Ovary (tissue), 3 donors: ENCODE results near the gene ROM1.

Source experiments
- CTCF ChIP-seq, 3 donors: fragments of 450-650 bp in 2 of 3; fragments of 200-600 bp in 1 of 3; IDR thresholded peaks; one replicate each; pipeline versions ENCODE4 v1.5.1 to v1.8.0; 2016 to 2022; ENCODE audit warnings: antibody characterized with exemption in 3 of 3, mild to moderate bottlenecking in 1 of 3
- EP300 ChIP-seq: sonication (generic); formaldehyde crosslinking; IDR thresholded peaks from one replicate; pipeline ENCODE4 v1.6.1; 2017; ENCODE audit warnings: antibody characterized with exemption
- POLR2A ChIP-seq: fragments of 450-650 bp; IDR thresholded peaks from one replicate; pipeline ENCODE4 v1.6.1; 2017; ENCODE audit warnings: antibody characterized with exemption, mild to moderate bottlenecking, moderate library complexity
- donor health status: DM: no; HTN: no; CAD: no.

GRCh38 chr11:62600367-62601121, 12.5 kb upstream of the ROM1 start:
- no peak for TF ChIP-seq POLR2A
- TF ChIP-seq CTCF (IDR thresholded peaks at IDR 0.05), result no peak
- TF ChIP-seq EP300, result no peak
